ENCODE measurements around the gene AFAP1L1.

GRCh38 chr5:149303210-149303609 lies 31.6 kb downstream of the AFAP1L1 start:
- TF ChIP-seq EZH2phosphoT487 (IDR thresholded peaks at IDR 0.05; ENCODE audit: borderline replicate concordance, low read length): no peak
- TF ChIP-seq EZH2 (IDR thresholded peaks at IDR 0.05; ENCODE audit: low read length, unreplicated experiment): no peak
